Body of pancreas (tissue), 4 donors: Measurements from ENCODE around the gene POFUT1.

Experiments
- POLR2A ChIP-seq, 3 donors: fragments of 450-650 bp; IDR thresholded peaks; one replicate each; pipeline ENCODE4 v1.6.1; 2016; ENCODE audit warnings: antibody characterized with exemption in 3 of 3, mild to moderate bottlenecking in 2 of 3
- TF ChIP-seq, protein P1 (sequence below), 7 experiments: fragments of 450-650 bp in 4 of 7; fragments of 200-600 bp in 3 of 7; sonication (generic) in 3 of 7; IDR thresholded peaks; one replicate each; pipeline ENCODE4 v1.5.1; 2016 to 2019; ENCODE audit warnings: antibody characterized with exemption in 7 of 7

DNA sequence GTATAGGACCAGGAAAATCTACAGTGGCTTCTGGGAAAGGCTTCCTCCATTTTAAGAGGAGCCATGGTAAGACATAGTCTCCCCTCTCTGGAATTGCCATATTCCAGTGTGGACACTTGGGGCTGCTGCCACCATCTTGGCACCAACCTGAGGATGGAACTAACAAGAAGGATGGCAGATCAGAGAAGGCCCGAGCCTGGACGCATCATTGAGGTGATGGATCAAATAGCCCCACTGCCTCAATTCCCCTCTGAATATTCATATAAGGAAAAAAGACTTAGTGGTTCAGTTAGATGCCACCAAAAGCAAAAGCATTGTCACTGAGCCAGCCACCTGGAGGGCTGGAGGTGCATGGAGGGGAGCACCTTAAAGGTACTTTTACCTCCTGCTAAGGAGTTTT, 26.1 kb upstream of the POFUT1 start:
- TF ChIP-seq POLR2A (IDR thresholded peaks at IDR 0.05): no peak
- TF ChIP-seq, protein P1, sequence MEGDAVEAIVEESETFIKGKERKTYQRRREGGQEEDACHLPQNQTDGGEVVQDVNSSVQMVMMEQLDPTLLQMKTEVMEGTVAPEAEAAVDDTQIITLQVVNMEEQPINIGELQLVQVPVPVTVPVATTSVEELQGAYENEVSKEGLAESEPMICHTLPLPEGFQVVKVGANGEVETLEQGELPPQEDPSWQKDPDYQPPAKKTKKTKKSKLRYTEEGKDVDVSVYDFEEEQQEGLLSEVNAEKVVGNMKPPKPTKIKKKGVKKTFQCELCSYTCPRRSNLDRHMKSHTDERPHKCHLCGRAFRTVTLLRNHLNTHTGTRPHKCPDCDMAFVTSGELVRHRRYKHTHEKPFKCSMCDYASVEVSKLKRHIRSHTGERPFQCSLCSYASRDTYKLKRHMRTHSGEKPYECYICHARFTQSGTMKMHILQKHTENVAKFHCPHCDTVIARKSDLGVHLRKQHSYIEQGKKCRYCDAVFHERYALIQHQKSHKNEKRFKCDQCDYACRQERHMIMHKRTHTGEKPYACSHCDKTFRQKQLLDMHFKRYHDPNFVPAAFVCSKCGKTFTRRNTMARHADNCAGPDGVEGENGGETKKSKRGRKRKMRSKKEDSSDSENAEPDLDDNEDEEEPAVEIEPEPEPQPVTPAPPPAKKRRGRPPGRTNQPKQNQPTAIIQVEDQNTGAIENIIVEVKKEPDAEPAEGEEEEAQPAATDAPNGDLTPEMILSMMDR (IDR thresholded peaks at IDR 0.05): no peak
